Lower leg skin (tissue), 3 donors: ENCODE results near the gene CLDN16.

ENCODE experiments used
- POLR2A ChIP-seq, 2 donors: fragments of 450-650 bp; IDR thresholded peaks; one replicate each; pipeline ENCODE4 v1.6.1; 2016 to 2017; ENCODE audit warnings: antibody characterized with exemption in 2 of 2, mild to moderate bottlenecking in 1 of 2, moderate library complexity in 1 of 2
- TF ChIP-seq, protein P1 (sequence below), 3 donors: fragments of 450-650 bp; IDR thresholded peaks; one replicate each; pipeline ENCODE4 v1.5.1; 2016; ENCODE audit warnings: antibody characterized with exemption in 3 of 3, mild to moderate bottlenecking in 3 of 3, moderate library complexity in 2 of 3

DNA sequence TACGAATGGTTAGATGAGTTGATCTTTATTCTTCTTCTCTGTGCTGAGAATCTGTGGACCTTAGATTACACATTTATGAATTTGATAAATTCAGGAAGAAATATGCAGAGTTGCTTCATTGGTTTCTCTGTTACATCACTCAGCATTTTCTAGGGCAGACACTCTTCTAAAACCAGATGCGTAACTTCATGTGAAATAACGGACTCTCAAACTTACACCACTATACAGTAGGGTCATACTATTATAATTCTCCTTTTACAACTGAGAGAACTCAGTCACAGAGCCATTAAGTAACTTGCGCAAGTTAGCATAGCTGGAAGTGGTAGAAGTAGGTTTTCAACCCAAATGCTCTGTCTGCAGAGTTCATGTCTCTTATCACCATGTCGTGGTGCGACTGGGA, 56.0 kb downstream of the CLDN16 start:
- TF ChIP-seq, protein P1, sequence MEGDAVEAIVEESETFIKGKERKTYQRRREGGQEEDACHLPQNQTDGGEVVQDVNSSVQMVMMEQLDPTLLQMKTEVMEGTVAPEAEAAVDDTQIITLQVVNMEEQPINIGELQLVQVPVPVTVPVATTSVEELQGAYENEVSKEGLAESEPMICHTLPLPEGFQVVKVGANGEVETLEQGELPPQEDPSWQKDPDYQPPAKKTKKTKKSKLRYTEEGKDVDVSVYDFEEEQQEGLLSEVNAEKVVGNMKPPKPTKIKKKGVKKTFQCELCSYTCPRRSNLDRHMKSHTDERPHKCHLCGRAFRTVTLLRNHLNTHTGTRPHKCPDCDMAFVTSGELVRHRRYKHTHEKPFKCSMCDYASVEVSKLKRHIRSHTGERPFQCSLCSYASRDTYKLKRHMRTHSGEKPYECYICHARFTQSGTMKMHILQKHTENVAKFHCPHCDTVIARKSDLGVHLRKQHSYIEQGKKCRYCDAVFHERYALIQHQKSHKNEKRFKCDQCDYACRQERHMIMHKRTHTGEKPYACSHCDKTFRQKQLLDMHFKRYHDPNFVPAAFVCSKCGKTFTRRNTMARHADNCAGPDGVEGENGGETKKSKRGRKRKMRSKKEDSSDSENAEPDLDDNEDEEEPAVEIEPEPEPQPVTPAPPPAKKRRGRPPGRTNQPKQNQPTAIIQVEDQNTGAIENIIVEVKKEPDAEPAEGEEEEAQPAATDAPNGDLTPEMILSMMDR (IDR thresholded peaks at IDR 0.05), result no peak
- no peak for TF ChIP-seq POLR2A (IDR thresholded peaks at IDR 0.05)
